ENCODE results near the gene KLHL41.
"Not testable (repeated sequence)": the region's sequence is repeated elsewhere in the genome, so short reads cannot be mapped to it uniquely, and the experiment has no call there.

Gene KLHL41

GRCh38 chr2:169573974-169574299 lies 64.4 kb downstream of the KLHL41 start:
- no peak for DNase-seq

GRCh38 chr2:169574539-169574938 lies 65.0 kb downstream of the KLHL41 start:
- DNase-seq = not testable (repeated sequence)

DNA sequence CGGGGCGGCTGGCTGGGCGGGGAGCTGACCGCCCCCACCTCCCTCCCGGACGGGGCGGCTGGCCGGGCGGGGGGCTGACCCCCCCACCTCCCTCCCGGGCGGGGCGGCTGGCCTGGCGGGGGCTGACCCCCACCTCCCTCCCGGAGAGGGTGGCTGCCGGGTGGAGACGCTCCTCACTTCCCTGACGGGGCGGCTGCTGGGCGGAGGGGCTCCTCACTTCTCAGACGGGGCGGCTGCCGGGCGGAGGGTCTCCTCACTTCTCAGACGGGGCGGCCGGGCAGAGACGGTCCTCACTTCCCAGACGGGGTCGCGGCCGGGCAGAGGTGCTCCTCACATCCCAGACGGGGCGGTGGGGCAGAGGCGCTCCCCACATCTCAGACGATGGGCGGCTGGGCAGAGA lies 65.8 kb downstream of the KLHL41 start:
- DNase-seq = not testable (repeated sequence)

Data from activated CD4-positive, alpha-beta T cell treated with anti-CD3 and anti-CD28 coated beads for 48 hours (primary cell).